Neural progenitor cell (in vitro differentiated cells): ENCODE data around the gene TECR. TPM values are rescaled to one million over a fixed set of nuclear protein-coding genes. Genes with fewer than 3 reads are reported as not detected.
"Not testable (repeated sequence)": the region's sequence is repeated elsewhere in the genome, so short reads cannot be mapped to it uniquely, and the experiment has no call there.

ENCODE experiments used
- DNase-seq: peaks from one replicate; pipeline ENCODE4 v3.0.0-alpha.2; 2016; ENCODE audit warnings: low spot score
- H2AFZ ChIP-seq: fragments of 200-600 bp; sonication (generic); replicated peaks from 2 replicates; pipeline ENCODE4 v1.6.1; 2016; ENCODE audit warnings: antibody characterized with exemption
- H3F3A ChIP-seq: fragments of 200-600 bp; sonication (generic); 2 replicates; pipeline ENCODE4 v1.6.1; 2016; ENCODE audit warnings: antibody characterized with exemption, low read depth
- H3K27ac ChIP-seq: fragments of 200-600 bp; sonication (generic); 2 replicates; pipeline ENCODE4 v1.5.1; 2016; ENCODE audit warnings: mild to moderate bottlenecking
- H3K27me3 ChIP-seq: fragments of 200-600 bp; sonication (generic); 2 replicates; pipeline ENCODE4 v1.6.1; 2016; ENCODE audit warnings: mild to moderate bottlenecking, moderate library complexity
- H3K36me3 ChIP-seq: fragments of 200-600 bp; sonication (generic); 2 replicates; pipeline ENCODE4 v1.5.1; 2016
- H3K4me1 ChIP-seq: fragments of 200-600 bp; sonication (generic); 2 replicates; pipeline ENCODE4 v1.6.1; 2016; ENCODE audit warnings: mixed run types
- H3K4me2 ChIP-seq: fragments of 200-600 bp; sonication (generic); 2 replicates; pipeline ENCODE4 v1.6.1; 2016
- H3K4me3 ChIP-seq: fragments of 200-600 bp; sonication (generic); 2 replicates; pipeline ENCODE4 v1.5.1; 2016
- H3K79me2 ChIP-seq: fragments of 200-600 bp; sonication (generic); 2 replicates; pipeline ENCODE4 v1.6.1; 2016; ENCODE audit warnings: low read depth
- H3K9ac ChIP-seq: fragments of 200-600 bp; sonication (generic); 2 replicates; pipeline ENCODE4 v1.6.1; 2016
- H3K9me3 ChIP-seq: fragments of 200-600 bp; sonication (generic); 2 replicates; pipeline ENCODE4 v1.5.1; 2016; ENCODE audit warnings: low read depth
- H4K20me1 ChIP-seq: fragments of 200-600 bp; sonication (generic); 2 replicates; pipeline ENCODE4 v1.6.1; 2016; ENCODE audit warnings: low read depth
- H3K27ac Mint-ChIP-seq: 3 replicates; pipeline ENCODE4 v1.8.0; 2021; ENCODE audit warnings: mixed read lengths
- H3K27me3 Mint-ChIP-seq: 2 replicates; pipeline ENCODE4 v1.8.0; 2022; ENCODE audit warnings: low read depth, mild to moderate bottlenecking, inconsistent platforms, moderate library complexity, mixed read lengths; ENCODE audit not compliant: insufficient read depth
- H3K36me3 Mint-ChIP-seq: 3 replicates; pipeline ENCODE4 v1.8.0; 2021; ENCODE audit warnings: mixed read lengths
- H3K4me1 Mint-ChIP-seq: 3 replicates; pipeline ENCODE4 v1.8.0; 2021; ENCODE audit warnings: mixed read lengths
- H3K4me3 Mint-ChIP-seq: 3 replicates; pipeline ENCODE4 v1.8.0; 2021; ENCODE audit warnings: mild to moderate bottlenecking, moderate library complexity, mixed read lengths
- H3K9me3 Mint-ChIP-seq: 3 replicates; pipeline ENCODE4 v1.8.0; 2020; ENCODE audit warnings: mixed read lengths
- CTCF ChIP-seq: fragments of 200-600 bp; sonication (generic); IDR thresholded peaks from 2 replicates; pipeline ENCODE4 v1.5.1; 2017; ENCODE audit warnings: antibody characterized with exemption, mild to moderate bottlenecking
- EZH2 ChIP-seq: fragments of 200-600 bp; sonication (generic); IDR thresholded peaks from 2 replicates; pipeline ENCODE4 v1.6.1; 2017; ENCODE audit warnings: antibody characterized with exemption, mild to moderate bottlenecking, moderate library complexity
- EZH2phosphoT487 ChIP-seq: fragments of 200-600 bp; sonication (generic); IDR thresholded peaks from 2 replicates; pipeline ENCODE4 v1.6.1; 2017; ENCODE audit warnings: antibody characterized with exemption
- total RNA-seq: library from RNA; depleted of rRNA; stranded (reverse); fragments of >200 nt; gene quantifications from 2 replicates; pipeline ENCODE4 v1.2.3, GENCODE V29; 2015; ENCODE audit warnings: low replicate concordance

The TECR gene
- total RNA-seq, 1 donor from 2014 or later: 41.9 TPM

DNA sequence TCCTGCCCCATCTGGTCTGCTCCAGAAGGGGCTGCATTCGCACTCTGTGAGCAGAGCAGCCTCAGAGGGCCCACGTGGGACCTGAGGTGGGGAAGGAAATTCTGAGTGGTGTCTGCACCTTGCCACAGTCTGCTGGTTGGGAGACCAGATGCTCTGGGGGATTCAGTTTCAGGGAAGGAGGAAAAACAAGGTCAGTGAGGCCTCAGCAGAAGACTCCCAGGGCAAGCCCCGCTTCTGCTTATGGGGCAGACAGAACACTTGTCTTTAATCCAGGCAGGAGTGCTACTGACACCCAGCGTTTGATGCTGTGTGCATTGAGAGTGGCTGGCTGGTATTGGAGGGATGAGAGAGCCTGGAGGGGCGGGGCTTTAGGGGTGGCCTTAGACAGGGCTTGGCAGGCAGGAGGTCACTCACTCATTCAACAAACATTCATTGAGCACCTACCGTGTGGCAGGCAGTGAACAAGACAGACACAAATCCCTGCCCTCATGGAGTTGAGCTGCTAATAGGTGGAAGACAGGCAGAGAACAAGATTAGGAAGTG, 48.6 kb downstream of the TECR start:
- Histone ChIP-seq H3F3A (peaks cover 7% of the 10 kb centered on the region), H3K4me2 (no peak overlapping the region), H3K36me3 (no peaks in the 10 kb centered on the region), H3K4me3 (no peak overlapping the region), H2AFZ (no peak overlapping the region), H3K9me3 (no peaks in the 10 kb centered on the region), H3K27ac (no peak overlapping the region), H3K4me1 (peaks cover 5% of the 10 kb centered on the region), H3K9ac (no peak overlapping the region), H3K27me3 (no peaks in the 10 kb centered on the region), H4K20me1 (no peaks in the 10 kb centered on the region), H3K79me2 (no peaks in the 10 kb centered on the region)
- Mint-ChIP-seq H3K4me1 (peaks cover 6% of the 10 kb centered on the region), H3K9me3 (no peaks in the 10 kb centered on the region), H3K27me3 (peaks cover 8% of the 10 kb centered on the region), H3K4me3 (no peak overlapping the region), H3K36me3 (no peaks in the 10 kb centered on the region), H3K27ac (no peak overlapping the region)
- TF ChIP-seq EZH2phosphoT487 (no peak), CTCF (no peak), EZH2 (no peak)
- DNase-seq: peak; percentile 35

- H3K4me1 ChIP-seq: no peaks in the 10 kb centered on the region
- no peaks in the 10 kb centered on the region for H3K9me3 Mint-ChIP-seq
- H4K20me1 ChIP-seq: no peaks in the 10 kb centered on the region
- H3K9me3 ChIP-seq: no peaks in the 10 kb centered on the region
- no peak for DNase-seq
- no peaks in the 10 kb centered on the region for H3K4me1 Mint-ChIP-seq
- peaks cover 14% of the 10 kb centered on the region for H3K27me3 Mint-ChIP-seq
- no peaks in the 10 kb centered on the region for H3F3A ChIP-seq
- no peak overlapping the region for H3K27ac ChIP-seq
- H3K9ac ChIP-seq: no peak overlapping the region
- no peak overlapping the region for H3K4me2 ChIP-seq
- H3K36me3 Mint-ChIP-seq: no peaks in the 10 kb centered on the region
- no peak overlapping the region for H2AFZ ChIP-seq
- H3K36me3 ChIP-seq: no peaks in the 10 kb centered on the region
- no peaks in the 10 kb centered on the region for H3K27me3 ChIP-seq
- no peak overlapping the region for H3K4me3 Mint-ChIP-seq
- H3K79me2 ChIP-seq: no peaks in the 10 kb centered on the region
- TF ChIP-seq EZH2phosphoT487 (no peak), CTCF (peak; percentile 8), EZH2 (no peak)
- no peak overlapping the region for H3K4me3 ChIP-seq
- no peak overlapping the region for H3K27ac Mint-ChIP-seq
These were observed 51.3 kb downstream of the TECR start for GRCh38 chr19:14580623-14581237.

GRCh38 chr19:14582894-14583340, 53.5 kb downstream of the TECR start, which contains the start of gene CLEC17A:
TSS of gene CLEC17A (plus strand) at chr19:14583084. CDS start at chr19:14583161, 77 bp downstream.
- Mint-ChIP-seq H3K36me3 (no peaks in the 10 kb centered on the region), H3K4me3 (no peak within 1 kb of the TSS), H3K27me3 (peaks cover 14% of the 10 kb centered on the region), H3K4me1 (no peaks in the 10 kb centered on the region), H3K27ac (no peak within 1 kb of the TSS), H3K9me3 (no peaks in the 10 kb centered on the region)
- no peaks in the 10 kb centered on the region for H3K4me1 ChIP-seq
- no peak within 1 kb of the TSS for H2AFZ ChIP-seq
- no peaks in the 10 kb centered on the region for H3K79me2 ChIP-seq
- H3K4me2 ChIP-seq: no peak within 1 kb of the TSS
- no peak for DNase-seq
- H3K9ac ChIP-seq: no peak within 1 kb of the TSS
- H3K27me3 ChIP-seq: no peaks in the 10 kb centered on the region
- H3K27ac ChIP-seq: no peak within 1 kb of the TSS
- no peaks in the 10 kb centered on the region for H3F3A ChIP-seq
- TF ChIP-seq CTCF (no peak), EZH2phosphoT487 (no peak), EZH2 (no peak)
- no peak within 1 kb of the TSS for H3K4me3 ChIP-seq
- H4K20me1 ChIP-seq: no peaks in the 10 kb centered on the region
- no peaks in the 10 kb centered on the region for H3K9me3 ChIP-seq
- no peaks in the 10 kb centered on the region for H3K36me3 ChIP-seq

- H4K20me1 ChIP-seq, H3K4me1 Mint-ChIP-seq, H3K27me3 ChIP-seq, H3K79me2 ChIP-seq, H3K4me2 ChIP-seq, H3K9me3 Mint-ChIP-seq, H3K36me3 Mint-ChIP-seq, DNase-seq, H3K9me3 ChIP-seq, H3K9ac ChIP-seq, H3K27ac ChIP-seq, H2AFZ ChIP-seq, H3K4me3 Mint-ChIP-seq, H3K4me3 ChIP-seq, H3K4me1 ChIP-seq, H3F3A ChIP-seq, H3K36me3 ChIP-seq, H3K27ac Mint-ChIP-seq: not testable (repeated sequence)
- peaks cover 14% of the 10 kb centered on the region for H3K27me3 Mint-ChIP-seq
These were observed 55.0 kb downstream of the TECR start for GRCh38 chr19:14584372-14584771.

DNA sequence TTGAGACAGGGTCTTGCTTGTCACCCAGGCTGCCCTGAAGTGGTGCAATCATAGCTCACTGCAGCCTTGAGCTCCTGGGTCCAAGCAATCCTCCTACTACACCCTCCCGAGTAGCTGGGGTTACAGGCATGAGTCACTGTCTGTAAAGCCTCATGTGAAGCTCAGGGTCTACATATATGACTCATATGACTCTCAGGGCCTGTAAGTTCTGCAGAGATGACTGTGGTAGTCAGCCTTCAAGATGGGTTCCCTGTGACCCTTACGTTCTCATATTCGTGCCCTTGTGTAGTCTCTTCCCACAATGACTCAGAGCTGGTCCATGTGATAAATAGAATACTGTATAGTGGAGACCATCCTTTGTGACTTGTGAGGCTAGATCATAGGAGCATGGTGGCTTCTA, 55.8 kb downstream of the TECR start:
- not testable (repeated sequence) for H3K27ac ChIP-seq, DNase-seq, H3K36me3 ChIP-seq, H3K4me2 ChIP-seq, H2AFZ ChIP-seq, H3K36me3 Mint-ChIP-seq, H3K4me1 ChIP-seq, H3K27me3 ChIP-seq, H3K4me1 Mint-ChIP-seq, H3K9me3 ChIP-seq, H3K27ac Mint-ChIP-seq, H3K79me2 ChIP-seq, H3K9me3 Mint-ChIP-seq, H3K4me3 Mint-ChIP-seq, H3K9ac ChIP-seq, H3K4me3 ChIP-seq, H3F3A ChIP-seq, H4K20me1 ChIP-seq
- peaks cover 10% of the 10 kb centered on the region for H3K27me3 Mint-ChIP-seq

DNA sequence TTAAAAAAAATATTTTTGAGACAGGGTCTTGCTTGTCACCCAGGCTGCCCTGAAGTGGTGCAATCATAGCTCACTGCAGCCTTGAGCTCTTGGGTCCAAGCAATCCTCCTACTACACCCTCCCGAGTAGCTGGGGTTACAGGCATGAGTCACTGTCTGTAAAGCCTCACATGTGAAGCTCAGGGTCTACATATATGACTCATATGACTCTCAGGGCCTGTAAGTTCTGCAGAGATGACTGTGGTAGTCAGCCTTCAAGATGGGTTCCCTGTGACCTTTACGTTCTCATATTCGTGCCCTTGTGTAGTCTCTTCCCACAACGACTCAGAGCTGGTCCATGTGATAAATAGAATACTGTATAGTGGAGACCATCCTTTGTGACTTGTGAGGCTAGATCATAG, 60.0 kb downstream of the TECR start:
- H3K27me3 Mint-ChIP-seq, H3K9me3 Mint-ChIP-seq: not testable (repeated sequence)

More for the DNA sequence above, 60.0 kb downstream of the TECR start:
- not testable (repeated sequence) for H3K27me3 ChIP-seq, H3K79me2 ChIP-seq, H3K4me2 ChIP-seq, H3K36me3 ChIP-seq, H3K9me3 ChIP-seq, H3K27ac ChIP-seq, H3K4me1 ChIP-seq, H3K9ac ChIP-seq, H3K36me3 Mint-ChIP-seq, H3K4me1 Mint-ChIP-seq, H3K4me3 Mint-ChIP-seq, H3K4me3 ChIP-seq, H3K27ac Mint-ChIP-seq, H2AFZ ChIP-seq, H4K20me1 ChIP-seq, DNase-seq, H3F3A ChIP-seq
